ENCODE results near the gene RUFY1. TPM values are rescaled to one million over a fixed set of nuclear protein-coding genes. Genes with fewer than 3 reads are reported as not detected.

RUFY1 gene
- polyA plus RNA-seq, 10 donors, result 29.3 to 39.0 (median 34.6) TPM

DNA sequence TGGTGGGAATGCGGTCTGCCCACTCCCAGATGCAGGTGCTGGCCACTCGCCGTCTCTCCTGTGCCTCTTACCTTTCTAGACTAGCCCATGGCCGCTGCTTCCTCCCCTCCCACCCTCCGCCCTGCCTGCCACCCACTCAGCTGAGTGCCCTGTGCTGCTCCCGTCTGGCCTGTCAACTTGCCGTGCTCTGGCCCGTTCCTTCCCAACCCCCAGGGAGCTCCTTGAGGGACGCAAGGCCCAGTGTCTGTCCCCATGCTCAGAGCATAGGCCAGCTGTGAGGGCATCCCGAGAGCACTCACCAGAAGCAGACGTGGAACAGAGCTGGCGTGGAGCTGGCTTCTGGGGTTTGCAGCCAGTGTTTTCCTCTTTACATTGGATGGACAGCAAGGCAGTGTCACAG lies 53.0 kb downstream of the RUFY1 start:
- DNase-seq, result no peak

- DNase-seq, result peak in 1 of 3 donors; percentile 54
These were observed 54.9 kb downstream of the RUFY1 start for GRCh38 chr5:179605026-179605833.

GRCh38 chr5:179606071-179606909 lies 55.9 kb downstream of the RUFY1 start:
- DNase-seq, result peak in 1 of 3 donors; percentile 36

GRCh38 chr5:179606910-179607159 lies 56.5 kb downstream of the RUFY1 start:
- DNase-seq, result no peak

DNA sequence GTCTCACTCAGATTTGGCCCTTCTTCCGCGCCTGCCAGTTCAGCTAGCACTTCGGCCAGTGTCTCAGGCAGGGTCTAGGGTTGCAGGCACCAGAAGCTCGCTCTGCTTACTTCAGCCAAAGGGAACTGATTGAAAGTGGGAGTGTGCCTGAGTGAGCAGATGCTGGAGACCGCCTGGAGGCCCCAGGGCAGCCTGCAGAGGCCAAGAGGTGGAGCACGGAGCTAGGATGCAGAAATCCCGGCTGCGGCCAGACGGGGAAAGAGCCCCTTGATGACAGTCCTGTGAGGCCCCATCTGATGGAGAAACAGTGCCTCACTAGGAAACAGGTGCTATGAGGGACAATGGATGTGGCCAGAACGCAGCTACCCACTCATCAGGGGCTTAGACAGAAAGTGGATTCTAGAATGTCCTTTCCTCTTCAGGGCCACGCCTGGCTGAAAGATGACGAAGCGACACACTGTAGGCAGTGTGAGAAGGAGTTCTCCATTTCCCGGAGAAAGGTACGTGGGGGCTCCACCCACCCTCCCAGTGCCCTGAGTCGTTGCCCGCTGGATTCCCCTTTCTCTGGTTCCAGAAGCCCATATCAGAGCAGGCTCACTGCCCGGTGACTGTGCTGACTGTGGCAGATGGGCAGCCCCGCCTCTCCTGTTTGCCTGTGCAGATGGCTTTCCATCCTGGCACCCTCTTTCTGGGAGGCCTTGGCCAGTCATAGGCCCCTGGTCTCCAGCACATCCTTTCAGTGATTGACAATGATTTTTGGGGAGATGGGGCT lies 57.0 kb downstream of the RUFY1 start:
- peak in 1 of 3 donors; percentile 58 for DNase-seq

- DNase-seq, result peak in 1 of 3 donors; percentile 20
These were observed 57.8 kb downstream of the RUFY1 start for GRCh38 chr5:179608131-179608581.

GRCh38 chr5:179609834-179610108 lies 59.4 kb downstream of the RUFY1 start:
- DNase-seq, result peak in 1 of 3 donors; percentile 22

GRCh38 chr5:179610109-179610902 lies 60.0 kb downstream of the RUFY1 start:
- DNase-seq, result peak in 1 of 3 donors; percentile 22

- DNase-seq, result no peak
These were observed 60.5 kb downstream of the RUFY1 start for GRCh38 chr5:179610903-179611265.

DNA sequence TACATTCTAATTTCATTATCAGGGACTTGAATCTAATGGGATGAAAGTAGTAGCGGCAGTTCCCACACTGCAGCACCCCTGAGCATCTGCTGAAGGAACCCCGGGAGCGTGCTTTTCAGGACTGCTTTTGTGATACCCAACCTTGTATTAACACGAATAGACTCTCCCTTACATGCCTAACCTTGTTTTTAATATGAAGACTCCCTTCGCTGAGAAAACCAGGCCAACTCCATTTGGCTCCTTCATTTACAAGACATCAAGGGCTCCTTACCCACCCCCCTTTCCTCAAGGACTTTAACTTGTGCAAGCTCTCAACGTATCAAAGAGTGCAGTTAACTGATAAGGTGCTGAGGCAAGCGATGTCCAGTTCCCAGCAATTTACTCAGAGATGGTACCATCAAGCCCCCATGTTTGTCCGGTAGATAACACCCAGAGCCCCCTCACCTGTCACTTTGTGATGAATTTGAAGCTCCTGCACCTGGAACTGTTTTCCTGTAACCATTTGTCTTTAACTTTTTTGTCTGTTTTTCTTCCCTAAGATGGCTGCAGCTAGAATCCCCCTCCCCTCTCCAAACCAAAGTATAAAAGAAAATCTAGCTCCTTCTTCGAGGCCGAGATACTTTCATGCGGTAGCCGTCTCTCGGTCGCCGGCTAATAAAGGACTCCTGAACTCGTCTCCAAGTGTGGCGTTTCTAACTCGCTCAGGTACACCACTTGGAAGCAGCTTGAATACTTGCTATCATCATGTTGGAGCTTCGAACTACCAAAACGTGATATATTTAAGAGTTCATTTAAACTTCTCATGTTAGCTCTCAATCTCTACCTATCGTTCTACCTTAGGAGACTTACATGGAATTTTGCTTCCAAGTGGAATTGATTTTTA lies 62.5 kb downstream of the RUFY1 start:
- no peak for DNase-seq

DNA sequence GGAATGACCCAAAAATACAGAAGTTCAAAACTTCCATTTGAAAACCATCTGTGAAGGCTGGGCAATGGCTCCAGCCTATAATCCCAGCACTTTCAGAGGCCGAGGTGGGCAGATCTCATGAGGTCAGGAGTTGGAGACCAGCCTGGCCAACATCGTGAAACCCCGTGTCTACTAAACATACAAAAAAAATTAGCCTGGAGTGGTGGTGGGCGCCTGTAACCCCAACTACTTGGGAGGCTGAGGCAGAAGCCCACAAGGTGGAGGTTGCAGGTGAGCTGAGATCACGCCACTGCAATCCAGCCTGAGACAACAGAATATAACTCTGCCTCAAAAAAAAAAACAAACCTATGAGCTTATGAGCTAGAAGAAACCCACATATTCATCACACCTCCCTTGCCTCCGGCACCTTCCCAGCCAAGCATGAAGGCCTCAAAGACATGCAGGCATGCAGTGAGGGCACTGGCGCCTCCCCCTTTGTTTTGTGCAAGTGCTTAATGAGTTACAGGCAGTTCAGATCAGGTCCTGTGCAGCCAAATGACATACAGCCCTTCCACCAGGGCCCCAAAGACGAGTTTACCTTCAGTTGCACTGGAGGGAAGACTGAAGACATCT lies 63.2 kb downstream of the RUFY1 start:
- no peak for DNase-seq

- no peak for DNase-seq
These were observed 64.4 kb downstream of the RUFY1 start for GRCh38 chr5:179614745-179615144.

DNA sequence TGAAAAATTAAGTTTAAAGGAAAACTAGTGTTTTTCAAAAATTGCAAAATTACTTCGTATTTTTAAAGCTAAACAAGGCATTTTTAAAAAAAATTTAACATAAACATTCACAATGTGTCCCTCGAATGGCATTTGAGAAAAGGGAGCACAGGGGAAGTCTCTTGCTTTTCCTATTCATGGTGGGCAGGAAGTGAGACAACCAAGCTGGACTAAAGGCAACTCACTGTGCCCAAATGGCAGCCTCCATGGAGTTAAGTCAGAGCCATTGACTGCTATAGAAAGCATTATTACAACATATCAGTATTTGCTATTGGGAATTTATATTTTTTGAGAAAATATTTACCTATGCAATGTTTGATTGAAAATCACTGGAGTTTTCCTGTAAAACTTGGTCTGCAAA lies 64.8 kb downstream of the RUFY1 start:
- no peak for DNase-seq

GRCh38 chr5:179616002-179616594 lies 65.7 kb downstream of the RUFY1 start:
- DNase-seq, result no peak

- DNase-seq, result no peak
These were observed 67.6 kb downstream of the RUFY1 start for GRCh38 chr5:179617930-179618329.

DNA sequence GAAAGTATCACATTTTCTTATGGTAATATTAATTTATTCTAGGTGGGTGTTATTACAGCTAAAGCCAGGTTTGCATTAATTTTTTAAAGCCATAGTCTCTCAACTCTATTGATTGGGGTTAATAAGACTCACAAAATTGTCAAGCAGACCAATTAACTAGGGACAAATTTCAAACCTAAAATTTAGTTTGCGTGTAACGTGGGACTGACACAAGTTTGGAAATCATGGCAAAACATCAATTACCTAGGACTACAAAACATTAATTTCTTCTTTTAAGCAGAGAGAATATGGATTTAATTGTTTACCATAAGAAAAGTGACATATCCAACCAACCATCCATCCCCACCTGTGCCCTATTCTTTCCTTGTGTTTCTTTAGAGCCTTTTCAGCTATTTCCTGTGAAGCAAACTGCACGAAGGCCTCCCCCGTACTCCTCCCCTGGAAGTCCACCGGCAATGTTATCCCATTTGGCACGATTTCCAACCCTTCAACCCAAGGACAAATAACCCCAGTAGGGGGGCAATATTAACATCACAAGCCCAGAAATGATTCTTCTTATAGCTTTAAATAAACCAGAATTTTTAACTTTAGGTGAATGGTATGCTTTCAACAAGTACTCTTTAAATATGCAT lies 68.7 kb downstream of the RUFY1 start:
- DNase-seq, result no peak

DNA sequence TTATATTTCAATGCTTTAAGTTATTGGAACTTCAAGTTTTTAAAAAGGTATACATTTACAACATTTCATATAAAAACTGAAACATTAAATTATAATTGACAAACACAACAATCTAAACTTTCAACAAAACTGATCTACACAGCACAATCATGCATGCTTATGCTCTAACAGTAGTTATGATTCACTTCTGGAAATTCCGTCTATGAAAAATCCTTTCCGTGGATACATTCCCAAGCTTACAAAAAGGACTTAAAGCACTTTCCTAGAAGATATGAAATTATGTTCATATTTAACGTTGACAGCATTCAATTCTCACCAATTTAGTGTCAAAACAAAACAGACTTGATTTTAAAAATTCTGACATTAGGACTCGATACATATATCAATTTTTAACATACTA lies 69.4 kb downstream of the RUFY1 start:
- DNase-seq, result no peak

DNA sequence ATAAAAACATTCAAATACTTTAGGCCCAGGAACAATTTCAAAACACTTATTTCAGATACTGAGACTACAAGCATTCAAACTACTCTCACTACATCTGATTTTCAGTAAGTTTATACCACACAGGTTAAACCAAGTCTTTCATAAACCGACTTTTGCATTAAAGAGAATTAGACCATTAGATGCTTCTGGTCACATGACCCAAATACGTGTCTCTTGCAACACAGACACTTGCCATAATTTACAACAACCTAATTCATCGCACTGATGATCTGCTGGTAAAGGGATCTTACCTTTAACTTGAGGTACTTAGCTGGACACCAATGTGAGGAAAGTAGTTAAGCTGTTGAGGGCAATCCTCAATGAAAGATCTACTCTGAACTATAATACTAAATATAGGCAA lies 69.9 kb downstream of the RUFY1 start:
- DNase-seq, result no peak

DNA sequence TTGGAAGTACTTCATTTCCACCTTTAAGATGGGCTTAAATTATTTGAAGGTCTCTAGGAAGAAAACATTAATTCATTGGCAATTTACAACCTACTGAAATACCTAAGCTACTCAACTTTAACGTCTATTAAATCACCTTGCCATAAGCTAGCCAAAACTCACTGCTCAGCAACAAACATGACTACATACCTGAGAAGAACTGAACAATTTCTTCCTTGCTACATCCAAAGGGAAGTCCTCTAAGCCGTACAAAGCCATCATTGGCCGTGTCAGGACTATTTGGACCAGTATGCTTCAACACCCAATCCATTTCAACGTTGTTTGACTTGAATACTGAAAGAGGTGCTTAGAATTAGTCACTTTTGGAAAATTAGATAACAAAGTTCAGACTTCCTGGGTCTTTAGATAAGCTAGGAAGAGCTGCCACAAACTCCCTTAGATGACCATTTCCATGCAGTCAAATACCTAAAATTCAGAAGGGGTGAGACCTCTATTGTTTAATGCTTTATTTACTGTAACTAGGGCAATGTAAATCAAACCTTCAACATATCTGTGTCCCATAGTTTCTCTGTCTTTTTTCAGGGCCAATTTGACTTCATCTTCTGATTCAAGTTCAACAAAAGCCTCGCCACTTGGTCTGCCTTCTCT lies 70.5 kb downstream of the RUFY1 start:
- no peak for DNase-seq

Measured in muscle of back (tissue), 11 donors.